ENCODE data around the gene GRAP. TPM values are rescaled to one million over a fixed set of nuclear protein-coding genes. Genes with fewer than 3 reads are reported as not detected.

GRAP gene
- total RNA-seq, 1 experiment from 2014 or later = not detected

DNA sequence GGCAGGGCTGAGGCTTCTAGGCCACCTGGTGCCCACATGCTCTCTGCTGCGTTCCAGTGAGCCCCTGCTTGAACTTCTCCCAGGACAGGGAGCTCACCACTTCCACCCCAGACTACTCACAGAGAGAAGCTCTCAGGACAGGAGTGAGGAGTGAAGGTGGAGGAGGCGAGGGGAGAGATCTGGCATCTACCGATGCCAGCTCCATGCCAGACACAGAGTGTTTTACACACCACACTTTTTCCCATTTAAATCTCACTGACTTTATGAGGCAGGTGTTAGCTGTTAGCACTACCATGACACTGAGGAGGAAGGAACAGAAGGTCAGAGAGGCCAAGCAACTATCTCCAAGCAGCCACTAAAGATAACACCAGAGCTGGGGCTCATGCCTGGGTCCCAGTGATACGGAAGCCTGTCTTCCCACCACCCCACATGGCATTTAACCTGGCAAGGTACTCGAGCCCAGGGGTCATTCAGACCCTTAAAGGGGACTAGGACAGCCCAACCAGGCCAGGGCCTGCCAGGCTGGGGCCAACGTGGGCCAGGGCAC is 49.0 kb downstream of the GRAP start:
- Mint-ChIP-seq H3K36me3 (ENCODE audit: insufficient read depth, unreplicated experiment) (peaks cover 15% of the 10 kb centered on the region), H3K27ac (ENCODE audit: unreplicated experiment) (no peak overlapping the region), H3K9me3 (ENCODE audit: low read depth, unreplicated experiment) (no peaks in the 10 kb centered on the region), H3K4me3 (ENCODE audit: low read depth, unreplicated experiment) (no peak overlapping the region), H3K4me1 (ENCODE audit: low read depth, unreplicated experiment) (peaks cover 18% of the 10 kb centered on the region), H3K27me3 (ENCODE audit: unreplicated experiment) (no peaks in the 10 kb centered on the region)
- TF ChIP-seq, protein P1, sequence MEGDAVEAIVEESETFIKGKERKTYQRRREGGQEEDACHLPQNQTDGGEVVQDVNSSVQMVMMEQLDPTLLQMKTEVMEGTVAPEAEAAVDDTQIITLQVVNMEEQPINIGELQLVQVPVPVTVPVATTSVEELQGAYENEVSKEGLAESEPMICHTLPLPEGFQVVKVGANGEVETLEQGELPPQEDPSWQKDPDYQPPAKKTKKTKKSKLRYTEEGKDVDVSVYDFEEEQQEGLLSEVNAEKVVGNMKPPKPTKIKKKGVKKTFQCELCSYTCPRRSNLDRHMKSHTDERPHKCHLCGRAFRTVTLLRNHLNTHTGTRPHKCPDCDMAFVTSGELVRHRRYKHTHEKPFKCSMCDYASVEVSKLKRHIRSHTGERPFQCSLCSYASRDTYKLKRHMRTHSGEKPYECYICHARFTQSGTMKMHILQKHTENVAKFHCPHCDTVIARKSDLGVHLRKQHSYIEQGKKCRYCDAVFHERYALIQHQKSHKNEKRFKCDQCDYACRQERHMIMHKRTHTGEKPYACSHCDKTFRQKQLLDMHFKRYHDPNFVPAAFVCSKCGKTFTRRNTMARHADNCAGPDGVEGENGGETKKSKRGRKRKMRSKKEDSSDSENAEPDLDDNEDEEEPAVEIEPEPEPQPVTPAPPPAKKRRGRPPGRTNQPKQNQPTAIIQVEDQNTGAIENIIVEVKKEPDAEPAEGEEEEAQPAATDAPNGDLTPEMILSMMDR (IDR thresholded peaks at IDR 0.05; ENCODE audit: unreplicated experiment) = no peak
- intact Hi-C loops (cut with micrococcal nuclease; ENCODE audit: unreplicated experiment) = no loop called here
- BruUV-seq (replicated peaks) = no TSS peak
- CTCF ChIA-PET = interaction anchor here (0.6 to 0.9 kb wide), 2 partner anchors 14 to 747 kb away, joined by 3 read pairs; no protein-coding TSS in a partner anchor
- no peak for DNase-seq

DNA sequence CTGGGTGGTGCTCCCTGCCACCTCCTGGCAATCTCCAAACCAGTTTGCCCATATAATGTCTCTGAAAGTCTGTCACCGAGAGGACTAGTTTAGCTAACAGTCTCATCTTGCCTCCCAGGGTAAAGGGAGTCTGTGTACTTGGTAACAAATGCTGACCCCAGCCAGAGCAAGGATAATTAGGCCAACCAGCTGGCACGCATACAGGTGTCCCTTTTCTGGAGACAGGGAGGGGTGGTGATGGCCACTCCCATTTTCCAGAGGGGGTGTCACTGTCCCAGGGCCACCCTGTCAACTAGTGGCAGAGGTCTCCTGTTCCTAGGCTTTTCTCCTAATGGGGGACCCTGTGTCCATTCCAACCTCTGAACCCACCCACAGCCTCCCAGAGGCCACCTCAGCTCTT is 50.3 kb downstream of the GRAP start:
- H3K4me3 Mint-ChIP-seq (ENCODE audit: low read depth, unreplicated experiment) = no peak overlapping the region
- H3K27ac Mint-ChIP-seq (ENCODE audit: unreplicated experiment) = no peak overlapping the region
- TF ChIP-seq, protein P1 (IDR thresholded peaks at IDR 0.05; ENCODE audit: unreplicated experiment) = no peak

DNA sequence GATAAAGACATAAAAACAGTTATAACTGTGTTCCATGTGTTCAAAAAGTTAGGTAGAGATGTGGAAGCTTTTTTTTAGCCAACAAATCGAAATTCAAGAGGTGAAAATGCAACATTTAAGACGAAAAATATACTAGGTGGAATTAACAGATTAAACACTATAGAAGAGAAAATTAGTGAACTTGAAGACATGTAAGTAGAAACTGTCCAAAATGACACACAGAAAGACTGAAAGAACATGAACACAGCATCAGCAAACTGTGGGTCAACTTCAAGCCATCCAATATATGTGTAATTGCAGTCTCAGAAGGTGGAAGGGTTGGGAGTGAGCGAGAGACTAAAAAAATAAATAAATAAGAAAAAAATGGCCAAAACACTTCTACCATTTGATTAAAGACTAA is 51.5 kb downstream of the GRAP start:
- Mint-ChIP-seq H3K9me3 (ENCODE audit: low read depth, unreplicated experiment) (no peaks in the 10 kb centered on the region), H3K36me3 (ENCODE audit: insufficient read depth, unreplicated experiment) (peaks cover 3% of the 10 kb centered on the region), H3K4me1 (ENCODE audit: low read depth, unreplicated experiment) (peaks cover 6% of the 10 kb centered on the region), H3K27ac (ENCODE audit: unreplicated experiment) (no peak overlapping the region), H3K27me3 (ENCODE audit: unreplicated experiment) (no peaks in the 10 kb centered on the region), H3K4me3 (ENCODE audit: low read depth, unreplicated experiment) (no peak overlapping the region)
- DNase-seq = no peak
- CTCF ChIA-PET = no interaction called here
- intact Hi-C loops (cut with micrococcal nuclease; ENCODE audit: unreplicated experiment) = no loop called here
- TF ChIP-seq, protein P1 (IDR thresholded peaks at IDR 0.05; ENCODE audit: unreplicated experiment) = no peak
- BruUV-seq (replicated peaks) = no TSS peak

More for the DNA sequence above, 50.3 kb downstream of the GRAP start:
- no TSS peak for BruUV-seq (replicated peaks)
- intact Hi-C loops (cut with micrococcal nuclease; ENCODE audit: unreplicated experiment) = no loop called here
- CTCF ChIA-PET = no interaction called here
- H3K9me3 Mint-ChIP-seq (ENCODE audit: low read depth, unreplicated experiment) = no peaks in the 10 kb centered on the region
- DNase-seq = no peak
- H3K36me3 Mint-ChIP-seq (ENCODE audit: insufficient read depth, unreplicated experiment) = peaks cover 7% of the 10 kb centered on the region
- H3K27me3 Mint-ChIP-seq (ENCODE audit: unreplicated experiment) = no peaks in the 10 kb centered on the region
- peaks cover 6% of the 10 kb centered on the region for H3K4me1 Mint-ChIP-seq (ENCODE audit: low read depth, unreplicated experiment)

DNA sequence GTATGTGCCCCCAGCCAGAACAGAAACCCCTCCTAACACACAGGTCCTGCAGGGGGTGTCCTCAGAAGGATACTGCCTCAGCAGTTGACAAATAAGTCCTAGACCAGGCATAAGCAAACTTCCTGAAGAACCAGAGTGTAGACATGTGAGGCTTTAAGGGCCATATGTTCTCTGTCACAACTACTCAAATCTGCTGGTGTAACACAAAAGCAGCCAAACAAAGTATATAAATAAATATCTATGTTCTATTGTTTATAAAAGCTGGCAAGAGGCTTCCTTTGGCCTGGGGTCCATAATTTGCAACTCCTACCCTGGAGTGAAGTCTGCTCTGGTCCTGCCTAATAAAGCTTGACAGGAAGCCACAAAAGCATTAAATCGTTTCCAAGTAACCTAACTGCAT is 52.1 kb downstream of the GRAP start:
- TF ChIP-seq, protein P1 (IDR thresholded peaks at IDR 0.05; ENCODE audit: unreplicated experiment) = no peak
- DNase-seq = no peak
- Mint-ChIP-seq H3K4me3 (ENCODE audit: low read depth, unreplicated experiment) (no peak overlapping the region), H3K4me1 (ENCODE audit: low read depth, unreplicated experiment) (peaks cover 6% of the 10 kb centered on the region), H3K27me3 (ENCODE audit: unreplicated experiment) (no peaks in the 10 kb centered on the region), H3K27ac (ENCODE audit: unreplicated experiment) (no peak overlapping the region), H3K9me3 (ENCODE audit: low read depth, unreplicated experiment) (no peaks in the 10 kb centered on the region), H3K36me3 (ENCODE audit: insufficient read depth, unreplicated experiment) (peaks cover 8% of the 10 kb centered on the region)
- BruUV-seq (replicated peaks) = no TSS peak
- intact Hi-C loops (cut with micrococcal nuclease; ENCODE audit: unreplicated experiment) = no loop called here
- CTCF ChIA-PET = no interaction called here

Data from Calu3 (cell line).